HepG2 (cell line): ENCODE results near the gene PTMA.

Experiments used
- BRF2 ChIP-seq: sonication (generic); formaldehyde crosslinking; IDR thresholded peaks from 2 replicates; pipeline ENCODE4 v1.8.1; 2022; ENCODE audit warnings: mild to moderate bottlenecking, missing genetic modification reagents
- CREM ChIP-seq, 2 experiments: sonication (generic) in 1 of 2; formaldehyde crosslinking in 1 of 2; IDR thresholded peaks; 2 replicates each; pipeline versions ENCODE4 v1.4.0 to v1.6.1; 2016 to 2020; ENCODE audit warnings: antibody characterized with exemption in 1 of 2, mild to moderate bottlenecking in 1 of 2, missing genetic modification reagents in 1 of 2
- EP300 ChIP-seq, 3 experiments: sonication (generic) in 1 of 3; formaldehyde crosslinking in 1 of 3; IDR thresholded peaks; 2 replicates each; pipeline versions ENCODE4 v1.5.1 to v1.6.1; 2011 to 2020; ENCODE audit warnings: low read depth in 2 of 3, low read length in 2 of 3, borderline replicate concordance in 1 of 3, improper control_type of control experiment in 1 of 3, mild to moderate bottlenecking in 1 of 3, missing genetic modification reagents in 1 of 3, moderate library complexity in 1 of 3
- HDAC2 ChIP-seq: sonication (generic); formaldehyde crosslinking; IDR thresholded peaks from 2 replicates; pipeline ENCODE4 v1.4.0; 2020; ENCODE audit warnings: missing genetic modification reagents
- KDM5A ChIP-seq: fragments of 200-600 bp; sonication (generic); IDR thresholded peaks from 2 replicates; pipeline ENCODE4 v1.7.0; 2018; ENCODE audit warnings: antibody characterized with exemption, mild to moderate bottlenecking, low read length, borderline replicate concordance
- MAZ ChIP-seq, 2 experiments: sonication (generic) in 1 of 2; formaldehyde crosslinking in 1 of 2; IDR thresholded peaks; 2 replicates each; pipeline versions ENCODE4 v1.5.0 to v1.6.1; 2012 to 2020; ENCODE audit warnings: low read depth in 2 of 2, mild to moderate bottlenecking in 2 of 2, borderline replicate concordance in 1 of 2, improper control_type of control experiment in 1 of 2, low read length in 1 of 2, missing genetic modification reagents in 1 of 2, moderate library complexity in 1 of 2
- MEF2D ChIP-seq: sonication (generic); formaldehyde crosslinking; IDR thresholded peaks from 2 replicates; pipeline ENCODE4 v1.5.1; 2020; ENCODE audit warnings: mild to moderate bottlenecking, missing genetic modification reagents
- POLR2A ChIP-seq, 2 experiments: IDR thresholded peaks; 2 replicates each; pipeline ENCODE4 v1.6.1; 2011; ENCODE audit warnings: low read depth in 2 of 2, low read length in 2 of 2, mild to moderate bottlenecking in 1 of 2, moderate library complexity in 1 of 2; ENCODE audit not compliant: insufficient read depth in 1 of 2
- ZFP62 ChIP-seq: sonication (generic); formaldehyde crosslinking; IDR thresholded peaks from 2 replicates; pipeline ENCODE4 v1.4.0; 2020; ENCODE audit warnings: missing genetic modification reagents
- ZKSCAN1 ChIP-seq: fragments of 150-350 bp; IDR thresholded peaks from 2 replicates; pipeline ENCODE4 v1.6.1; 2014; ENCODE audit warnings: low read length
- ZNF576 ChIP-seq: sonication (generic); formaldehyde crosslinking; IDR thresholded peaks from 2 replicates; pipeline ENCODE4 v1.4.0; 2020; ENCODE audit warnings: mild to moderate bottlenecking, missing genetic modification reagents

DNA sequence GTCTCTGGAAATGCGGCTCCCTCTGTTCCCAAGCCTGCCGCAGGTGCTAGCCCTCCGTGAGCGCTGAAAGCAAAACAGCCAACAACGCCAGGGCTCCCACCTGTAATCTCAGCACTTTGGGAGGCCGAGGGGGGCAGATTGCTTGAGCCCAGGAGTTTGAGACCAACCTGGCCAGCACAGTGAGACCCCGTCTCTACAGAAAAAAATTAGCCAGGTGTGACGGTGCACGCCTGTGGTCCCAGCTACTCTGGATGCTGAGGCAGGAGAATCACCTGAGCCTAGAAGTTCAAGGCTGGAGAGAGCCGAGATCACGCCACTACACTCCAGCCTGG, 41.3 kb upstream of the PTMA start:
- TF ChIP-seq EP300 (IDR thresholded peaks at IDR 0.05; ENCODE audit: low read depth in 2 of 2, low read length in 2 of 2): no peak
- no peak for TF ChIP-seq EP300 (CRISPR knock-in tag; IDR thresholded peaks at IDR 0.05; ENCODE audit: borderline replicate concordance)
- no peak for TF ChIP-seq MAZ (IDR thresholded peaks at IDR 0.05; ENCODE audit: borderline replicate concordance, low read depth, low read length)
- TF ChIP-seq MAZ (CRISPR knock-in tag; IDR thresholded peaks at IDR 0.05; ENCODE audit: low read depth): no peak
- TF ChIP-seq KDM5A: no peak
- TF ChIP-seq CREM (IDR thresholded peaks at IDR 0.05): no peak
- TF ChIP-seq CREM (CRISPR knock-in tag; IDR thresholded peaks at IDR 0.05): no peak
- TF ChIP-seq MEF2D (CRISPR knock-in tag): no peak
- TF ChIP-seq ZKSCAN1: no peak
- no peak for TF ChIP-seq HDAC2 (CRISPR knock-in tag)
- TF ChIP-seq ZNF576 (CRISPR knock-in tag): no peak
- no peak for TF ChIP-seq ZFP62
- TF ChIP-seq POLR2A (IDR thresholded peaks at IDR 0.05; ENCODE audit: insufficient read depth in 1 of 2, low read depth in 2 of 2, low read length in 2 of 2): no peak
- TF ChIP-seq BRF2: no peak
